ENCODE data around the gene SALL1.

GRCh38 chr16:51141106-51141505 lies 10.0 kb downstream of the SALL1 start:
- TF ChIP-seq CTCF (IDR thresholded peaks at IDR 0.05; ENCODE audit: poor library complexity, severe bottlenecking) (no peak), POLR2AphosphoS5 (IDR thresholded peaks at IDR 0.05) (no peak)

Data from neural cell (in vitro differentiated cells).